SK-N-SH treated with all-trans-retinoic acid at 6 μM for 48 hours (cell line): ENCODE data around the gene CABLES1.
"Not testable (repeated sequence)": the region's sequence is repeated elsewhere in the genome, so short reads cannot be mapped to it uniquely, and the experiment has no call there.

Experiments
- ATAC-seq: fragments of 200-7000 bp; cut with Tn5 transposase; 3 replicates; pipeline ENCODE4 v1.9.1; 2020; ENCODE audit warnings: mild to moderate bottlenecking, moderate library complexity
- BACH2 ChIP-seq: fragments of 250-450 bp; sonication (Bioruptor Pico); IDR thresholded peaks from 2 replicates; pipeline ENCODE4 v1.9.0; 2021; ENCODE audit warnings: mild to moderate bottlenecking, borderline replicate concordance
- CSDC2 ChIP-seq: fragments of 250-450 bp; sonication (Bioruptor Pico); IDR thresholded peaks from 2 replicates; pipeline ENCODE4 v1.5.0; 2020; ENCODE audit warnings: mild to moderate bottlenecking, moderate library complexity
- ESRRG ChIP-seq: fragments of 250-450 bp; sonication (Bioruptor Pico); IDR thresholded peaks from 2 replicates; pipeline ENCODE4 v1.6.1; 2021; ENCODE audit warnings: mild to moderate bottlenecking
- ISL1 ChIP-seq: fragments of 250-450 bp; sonication (Bioruptor Pico); IDR thresholded peaks from 2 replicates; pipeline ENCODE4 v2.1.2; 2022; ENCODE audit warnings: mild to moderate bottlenecking, moderate library complexity
- OSR1 ChIP-seq: fragments of 250-450 bp; sonication (Bioruptor Pico); IDR thresholded peaks from 2 replicates; pipeline ENCODE4 v1.8.0; 2022; ENCODE audit warnings: moderate library complexity, mild to moderate bottlenecking, inconsistent platforms
- PPARA ChIP-seq: fragments of 250-450 bp; sonication (Bioruptor Pico); IDR thresholded peaks from 2 replicates; pipeline ENCODE4 v1.5.0; 2020; ENCODE audit warnings: mild to moderate bottlenecking, borderline replicate concordance
- RARB ChIP-seq: fragments of 250-450 bp; sonication (Bioruptor Pico); IDR thresholded peaks from 2 replicates; pipeline ENCODE4 v1.8.0; 2021; ENCODE audit warnings: mild to moderate bottlenecking, moderate library complexity
- SNAI2 ChIP-seq: fragments of 250-450 bp; sonication (Bioruptor Pico); IDR thresholded peaks from 2 replicates; pipeline ENCODE4 v1.5.0; 2020; ENCODE audit warnings: mild to moderate bottlenecking, moderate library complexity
- TCF4 ChIP-seq: fragments of 250-450 bp; sonication (Bioruptor Pico); IDR thresholded peaks from 2 replicates; pipeline ENCODE4 v1.8.0; 2021; ENCODE audit warnings: mild to moderate bottlenecking, moderate library complexity, borderline replicate concordance
- TOX ChIP-seq: fragments of 250-450 bp; sonication (Bioruptor Pico); IDR thresholded peaks from 2 replicates; pipeline ENCODE4 v1.8.0; 2021; ENCODE audit warnings: mild to moderate bottlenecking, moderate library complexity, borderline replicate concordance
- ZC3H10 ChIP-seq: fragments of 250-450 bp; sonication (Bioruptor Pico); IDR thresholded peaks from 2 replicates; pipeline ENCODE4 v1.5.1; 2021; ENCODE audit warnings: mild to moderate bottlenecking, moderate library complexity
- ZFP3 ChIP-seq: fragments of 250-450 bp; sonication (Bioruptor Pico); IDR thresholded peaks from 2 replicates; pipeline ENCODE4 v1.5.0; 2020; ENCODE audit warnings: mild to moderate bottlenecking, moderate library complexity
- ZFP30 ChIP-seq: fragments of 450-650 bp; formaldehyde crosslinking; IDR thresholded peaks from 2 replicates; pipeline ENCODE4 v1.5.0; 2022; ENCODE audit warnings: mild to moderate bottlenecking, moderate library complexity
- ZNF70 ChIP-seq: fragments of 450-650 bp; formaldehyde crosslinking; IDR thresholded peaks from 2 replicates; pipeline ENCODE4 v1.5.0; 2020; ENCODE audit warnings: mild to moderate bottlenecking, moderate library complexity
- ZNF8 ChIP-seq: fragments of 450-650 bp; formaldehyde crosslinking; IDR thresholded peaks from 2 replicates; pipeline ENCODE4 v1.5.0; 2020; ENCODE audit warnings: mild to moderate bottlenecking, moderate library complexity
- TF ChIP-seq, protein P1 (sequence below): fragments of 250-450 bp; sonication (Bioruptor Pico); IDR thresholded peaks from 2 replicates; pipeline ENCODE4 v1.5.0; 2020; ENCODE audit warnings: mild to moderate bottlenecking, moderate library complexity
- TF ChIP-seq, protein P2 (sequence below): fragments of 250-450 bp; sonication (Bioruptor Pico); IDR thresholded peaks from 2 replicates; pipeline ENCODE4 v1.8.0; 2021; ENCODE audit warnings: low read depth, mild to moderate bottlenecking, moderate library complexity, borderline replicate concordance
- TF ChIP-seq, protein P3 (sequence below): fragments of 250-450 bp; sonication (Bioruptor Pico); IDR thresholded peaks from 2 replicates; pipeline ENCODE4 v1.5.1; 2021; ENCODE audit warnings: mild to moderate bottlenecking, moderate library complexity
- TF ChIP-seq, protein P4 (sequence below): fragments of 250-450 bp; sonication (Bioruptor Pico); IDR thresholded peaks from 2 replicates; pipeline ENCODE4 v1.8.0; 2020; ENCODE audit warnings: mild to moderate bottlenecking, moderate library complexity, borderline replicate concordance

The CABLES1 gene

DNA sequence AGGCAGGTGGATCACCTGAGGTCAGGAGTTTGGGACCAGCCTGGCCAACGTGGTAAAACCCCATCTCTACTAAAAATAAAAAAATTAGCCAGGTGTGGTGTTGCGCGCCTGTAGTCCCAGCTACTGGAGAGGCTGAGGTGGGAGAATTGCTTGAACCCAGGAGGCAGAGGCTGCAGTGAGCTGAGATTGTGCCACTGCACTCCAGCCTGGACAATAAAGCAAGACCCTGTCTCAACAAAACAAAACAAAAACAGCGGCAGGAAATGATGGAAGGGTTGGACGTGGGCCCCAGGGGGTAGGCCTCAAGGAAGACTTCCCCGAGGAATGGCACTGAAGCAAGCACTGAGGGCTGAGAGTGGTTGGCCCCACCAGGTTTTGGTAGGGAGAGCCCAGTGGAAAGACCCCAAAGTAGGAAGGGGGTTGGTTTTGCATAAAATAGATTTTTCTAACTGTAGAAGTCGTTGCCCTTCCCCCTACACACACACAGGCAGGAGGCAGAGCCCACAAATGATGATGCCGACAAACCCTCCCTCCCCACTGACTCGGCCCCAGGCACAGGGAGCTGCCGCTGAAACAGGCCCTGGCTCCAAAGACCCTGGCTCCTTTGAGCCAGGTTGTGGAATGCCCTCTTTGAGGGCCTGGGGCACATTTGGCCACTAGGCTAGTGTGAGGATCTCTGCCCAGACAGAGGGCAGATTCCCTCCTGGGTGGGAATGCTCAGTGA is 104.8 kb downstream of the CABLES1 start:
- ATAC-seq = no peak
- TF ChIP-seq BACH2 (CRISPR knock-in tag) = no peak
- TF ChIP-seq, all 23 proteins: peak for 0

DNA sequence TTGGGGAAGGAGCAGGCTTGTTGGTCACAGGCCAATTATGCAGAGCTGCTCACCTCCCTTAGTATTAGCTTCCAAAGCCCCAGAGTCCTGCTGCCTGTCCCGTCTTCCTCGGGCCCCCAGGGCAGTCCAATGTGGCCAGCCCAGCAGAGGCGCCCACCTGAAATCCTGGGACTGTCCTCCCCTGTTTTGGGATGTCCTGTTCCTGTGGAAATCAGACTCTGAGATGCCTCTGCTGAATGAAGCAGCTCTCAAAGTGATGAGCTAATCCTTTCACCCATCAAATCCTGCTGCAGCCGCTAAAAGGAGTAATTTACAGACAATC is 105.3 kb downstream of the CABLES1 start:
- TF ChIP-seq ISL1 (no peak), TOX (no peak), ZC3H10 (CRISPR knock-in tag) (no peak), ZFP30 (no peak)
- TF ChIP-seq, all 23 proteins: peak for 0
- ATAC-seq = no peak

DNA sequence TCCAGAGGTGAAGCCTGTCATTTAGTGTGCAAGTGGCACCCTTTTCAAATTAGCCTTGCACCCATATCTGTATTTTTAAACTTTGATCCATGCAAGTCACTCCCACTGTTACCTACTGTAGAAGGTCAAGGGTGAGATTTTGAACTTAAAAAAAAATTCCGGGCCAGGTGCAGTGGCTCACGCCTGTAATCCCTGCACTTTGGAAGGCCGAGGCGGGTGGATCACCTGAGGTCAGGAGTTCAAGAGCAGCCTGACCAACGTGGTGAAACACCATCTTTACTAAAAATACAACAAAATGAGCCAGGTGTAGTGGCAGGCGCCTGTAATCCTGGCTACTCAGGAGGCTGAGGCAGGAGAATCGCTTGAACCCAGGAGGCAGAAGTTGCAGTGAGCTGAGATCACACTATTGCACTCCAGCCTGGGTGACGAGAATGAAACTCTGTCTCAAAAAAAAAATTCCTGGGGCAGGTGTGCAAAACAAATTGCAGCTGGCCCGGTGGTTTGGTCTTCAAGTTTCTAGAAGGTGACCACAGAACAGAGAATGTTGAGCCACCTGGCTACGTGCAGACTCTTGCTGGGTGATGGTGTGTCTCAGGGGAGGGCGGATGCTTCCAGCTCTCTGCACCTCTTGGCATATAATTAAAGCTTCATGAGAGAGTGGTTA is 106.7 kb downstream of the CABLES1 start:
- not testable (repeated sequence) for ATAC-seq

DNA sequence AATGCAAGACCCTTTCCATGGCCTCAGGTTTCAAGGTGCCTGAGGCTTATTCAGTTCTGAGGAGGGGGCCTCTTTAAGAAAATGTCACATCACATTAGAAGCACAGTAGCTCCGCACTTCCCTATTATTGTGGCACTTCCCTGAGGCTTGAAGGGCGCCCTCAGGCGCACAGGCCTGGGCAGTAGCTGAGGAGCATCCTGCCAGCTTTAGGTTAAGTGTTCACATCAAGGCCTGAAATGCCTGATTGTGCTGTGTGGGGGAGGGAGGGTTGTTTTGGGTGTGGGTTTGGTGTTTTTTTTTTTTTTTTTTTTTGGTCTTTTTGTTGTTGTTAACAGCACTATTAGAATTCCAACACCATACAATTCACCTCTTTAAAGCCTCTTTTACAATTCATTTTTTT is 107.9 kb downstream of the CABLES1 start:
- TF ChIP-seq, protein P1, sequence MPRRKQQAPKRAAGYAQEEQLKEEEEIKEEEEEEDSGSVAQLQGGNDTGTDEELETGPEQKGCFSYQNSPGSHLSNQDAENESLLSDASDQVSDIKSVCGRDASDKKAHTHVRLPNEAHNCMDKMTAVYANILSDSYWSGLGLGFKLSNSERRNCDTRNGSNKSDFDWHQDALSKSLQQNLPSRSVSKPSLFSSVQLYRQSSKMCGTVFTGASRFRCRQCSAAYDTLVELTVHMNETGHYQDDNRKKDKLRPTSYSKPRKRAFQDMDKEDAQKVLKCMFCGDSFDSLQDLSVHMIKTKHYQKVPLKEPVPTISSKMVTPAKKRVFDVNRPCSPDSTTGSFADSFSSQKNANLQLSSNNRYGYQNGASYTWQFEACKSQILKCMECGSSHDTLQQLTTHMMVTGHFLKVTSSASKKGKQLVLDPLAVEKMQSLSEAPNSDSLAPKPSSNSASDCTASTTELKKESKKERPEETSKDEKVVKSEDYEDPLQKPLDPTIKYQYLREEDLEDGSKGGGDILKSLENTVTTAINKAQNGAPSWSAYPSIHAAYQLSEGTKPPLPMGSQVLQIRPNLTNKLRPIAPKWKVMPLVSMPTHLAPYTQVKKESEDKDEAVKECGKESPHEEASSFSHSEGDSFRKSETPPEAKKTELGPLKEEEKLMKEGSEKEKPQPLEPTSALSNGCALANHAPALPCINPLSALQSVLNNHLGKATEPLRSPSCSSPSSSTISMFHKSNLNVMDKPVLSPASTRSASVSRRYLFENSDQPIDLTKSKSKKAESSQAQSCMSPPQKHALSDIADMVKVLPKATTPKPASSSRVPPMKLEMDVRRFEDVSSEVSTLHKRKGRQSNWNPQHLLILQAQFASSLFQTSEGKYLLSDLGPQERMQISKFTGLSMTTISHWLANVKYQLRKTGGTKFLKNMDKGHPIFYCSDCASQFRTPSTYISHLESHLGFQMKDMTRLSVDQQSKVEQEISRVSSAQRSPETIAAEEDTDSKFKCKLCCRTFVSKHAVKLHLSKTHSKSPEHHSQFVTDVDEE = no peak
- TF ChIP-seq, protein P2, sequence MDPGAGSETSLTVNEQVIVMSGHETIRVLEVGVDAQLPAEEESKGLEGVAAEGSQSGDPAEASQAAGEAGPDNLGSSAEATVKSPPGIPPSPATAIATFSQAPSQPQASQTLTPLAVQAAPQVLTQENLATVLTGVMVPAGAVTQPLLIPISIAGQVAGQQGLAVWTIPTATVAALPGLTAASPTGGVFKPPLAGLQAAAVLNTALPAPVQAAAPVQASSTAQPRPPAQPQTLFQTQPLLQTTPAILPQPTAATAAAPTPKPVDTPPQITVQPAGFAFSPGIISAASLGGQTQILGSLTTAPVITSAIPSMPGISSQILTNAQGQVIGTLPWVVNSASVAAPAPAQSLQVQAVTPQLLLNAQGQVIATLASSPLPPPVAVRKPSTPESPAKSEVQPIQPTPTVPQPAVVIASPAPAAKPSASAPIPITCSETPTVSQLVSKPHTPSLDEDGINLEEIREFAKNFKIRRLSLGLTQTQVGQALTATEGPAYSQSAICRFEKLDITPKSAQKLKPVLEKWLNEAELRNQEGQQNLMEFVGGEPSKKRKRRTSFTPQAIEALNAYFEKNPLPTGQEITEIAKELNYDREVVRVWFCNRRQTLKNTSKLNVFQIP (CRISPR knock-in tag) = no peak
- TF ChIP-seq, protein P3, sequence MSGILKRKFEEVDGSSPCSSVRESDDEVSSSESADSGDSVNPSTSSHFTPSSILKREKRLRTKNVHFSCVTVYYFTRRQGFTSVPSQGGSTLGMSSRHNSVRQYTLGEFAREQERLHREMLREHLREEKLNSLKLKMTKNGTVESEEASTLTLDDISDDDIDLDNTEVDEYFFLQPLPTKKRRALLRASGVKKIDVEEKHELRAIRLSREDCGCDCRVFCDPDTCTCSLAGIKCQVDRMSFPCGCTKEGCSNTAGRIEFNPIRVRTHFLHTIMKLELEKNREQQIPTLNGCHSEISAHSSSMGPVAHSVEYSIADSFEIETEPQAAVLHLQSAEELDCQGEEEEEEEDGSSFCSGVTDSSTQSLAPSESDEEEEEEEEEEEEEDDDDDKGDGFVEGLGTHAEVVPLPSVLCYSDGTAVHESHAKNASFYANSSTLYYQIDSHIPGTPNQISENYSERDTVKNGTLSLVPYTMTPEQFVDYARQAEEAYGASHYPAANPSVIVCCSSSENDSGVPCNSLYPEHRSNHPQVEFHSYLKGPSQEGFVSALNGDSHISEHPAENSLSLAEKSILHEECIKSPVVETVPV = no peak
- TF ChIP-seq, protein P4, sequence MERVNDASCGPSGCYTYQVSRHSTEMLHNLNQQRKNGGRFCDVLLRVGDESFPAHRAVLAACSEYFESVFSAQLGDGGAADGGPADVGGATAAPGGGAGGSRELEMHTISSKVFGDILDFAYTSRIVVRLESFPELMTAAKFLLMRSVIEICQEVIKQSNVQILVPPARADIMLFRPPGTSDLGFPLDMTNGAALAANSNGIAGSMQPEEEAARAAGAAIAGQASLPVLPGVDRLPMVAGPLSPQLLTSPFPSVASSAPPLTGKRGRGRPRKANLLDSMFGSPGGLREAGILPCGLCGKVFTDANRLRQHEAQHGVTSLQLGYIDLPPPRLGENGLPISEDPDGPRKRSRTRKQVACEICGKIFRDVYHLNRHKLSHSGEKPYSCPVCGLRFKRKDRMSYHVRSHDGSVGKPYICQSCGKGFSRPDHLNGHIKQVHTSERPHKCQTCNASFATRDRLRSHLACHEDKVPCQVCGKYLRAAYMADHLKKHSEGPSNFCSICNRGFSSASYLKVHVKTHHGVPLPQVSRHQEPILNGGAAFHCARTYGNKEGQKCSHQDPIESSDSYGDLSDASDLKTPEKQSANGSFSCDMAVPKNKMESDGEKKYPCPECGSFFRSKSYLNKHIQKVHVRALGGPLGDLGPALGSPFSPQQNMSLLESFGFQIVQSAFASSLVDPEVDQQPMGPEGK (CRISPR knock-in tag) = no peak
- no peak for ATAC-seq

DNA sequence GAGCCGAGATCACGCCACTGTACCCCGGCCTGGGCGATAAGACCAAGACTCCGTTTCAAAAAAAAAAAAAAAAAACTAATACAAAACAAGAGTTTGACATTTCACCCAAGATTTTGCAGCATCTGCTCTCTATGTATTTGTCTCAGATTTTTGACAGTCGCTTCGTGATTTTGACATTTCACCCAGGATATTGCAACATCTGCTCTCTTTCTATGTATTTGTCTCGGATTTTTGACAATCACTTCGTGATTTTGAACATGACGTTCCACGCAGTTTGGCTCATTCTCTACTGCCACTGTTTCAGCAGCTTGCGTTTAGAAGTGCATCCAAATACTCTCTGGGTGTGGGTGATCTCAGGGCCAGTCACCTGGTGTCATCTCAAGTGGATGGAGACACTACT is 108.5 kb downstream of the CABLES1 start:
- no peak for ATAC-seq
- TF ChIP-seq ZNF8 (CRISPR knock-in tag) (no peak), CSDC2 (no peak), ISL1 (no peak), SNAI2 (no peak), TCF4 (CRISPR knock-in tag) (no peak), BACH2 (CRISPR knock-in tag) (no peak), ZNF70 (CRISPR knock-in tag) (no peak), ZFP30 (no peak), RARB (no peak), ESRRG (no peak), OSR1 (CRISPR knock-in tag) (no peak), PPARA (CRISPR knock-in tag) (no peak), ZFP3 (CRISPR knock-in tag) (no peak)
- TF ChIP-seq, protein P1 = no peak
- TF ChIP-seq, protein P4 (CRISPR knock-in tag) = no peak
- TF ChIP-seq, protein P2 (CRISPR knock-in tag) = no peak
